ENCODE results near the gene LRRN4. TPM values are rescaled to one million over a fixed set of nuclear protein-coding genes. Genes with fewer than 3 reads are reported as not detected.

LRRN4 gene
- polyA plus RNA-seq, 4 donors = 0.06 to 0.15 TPM; not detected in 2

- H3K4me1 ChIP-seq (ENCODE audit: control insufficient read depth in 3 of 3, insufficient read depth in 2 of 3, low read depth in 1 of 3, low read length in 2 of 3) = no peaks in the 10 kb centered on the region
- 92 to 96% (median 94%) methylated on average over 7 of the region's 7 CpGs for WGBS, 3 donors
- no peak overlapping the region for H3K27ac ChIP-seq (ENCODE audit: low read depth in 1 of 3, low read length in 2 of 3)
- H3K36me3 ChIP-seq (ENCODE audit: control insufficient read depth in 3 of 3, insufficient read depth in 2 of 3, low read depth in 1 of 3, low read length in 3 of 3) = peaks cover 0 to 22% (median 16%) of the 10 kb centered on the region in 3 donors
- H3K9me3 ChIP-seq (ENCODE audit: control insufficient read depth in 2 of 2, insufficient read depth in 1 of 2, low read depth in 1 of 2, low read length in 1 of 2) = peaks cover 0 to 3% of the 10 kb centered on the region in 2 donors
- DNase-seq (no peak), FAIRE-seq (no peak)
- no peaks in the 10 kb centered on the region for H3K27me3 ChIP-seq (ENCODE audit: control insufficient read depth in 3 of 3, insufficient read depth in 3 of 3, low read length in 3 of 3)
- H3K4me3 ChIP-seq (ENCODE audit: low read depth in 1 of 3, low read length in 3 of 3) = no peak overlapping the region
Observed at GRCh38 chr20:6017880-6018279, 36.0 kb downstream of the LRRN4 start.

GRCh38 chr20:6017467-6017866, 36.4 kb downstream of the LRRN4 start:
- Histone ChIP-seq H3K27ac (ENCODE audit: low read depth in 1 of 3, low read length in 2 of 3) (no peak overlapping the region), H3K4me3 (ENCODE audit: low read depth in 1 of 3, low read length in 3 of 3) (no peak overlapping the region), H3K4me1 (ENCODE audit: control insufficient read depth in 3 of 3, insufficient read depth in 2 of 3, low read depth in 1 of 3, low read length in 2 of 3) (peaks cover 0 to 3% (median 0%) of the 10 kb centered on the region in 3 donors), H3K9me3 (ENCODE audit: control insufficient read depth in 2 of 2, insufficient read depth in 1 of 2, low read depth in 1 of 2, low read length in 1 of 2) (peaks cover 0 to 3% of the 10 kb centered on the region in 2 donors), H3K36me3 (ENCODE audit: control insufficient read depth in 3 of 3, insufficient read depth in 2 of 3, low read depth in 1 of 3, low read length in 3 of 3) (peaks cover 0 to 24% (median 20%) of the 10 kb centered on the region in 3 donors), H3K27me3 (ENCODE audit: control insufficient read depth in 3 of 3, insufficient read depth in 3 of 3, low read length in 3 of 3) (no peaks in the 10 kb centered on the region)
- DNase-seq (no peak), FAIRE-seq (no peak)

- 87 to 89% (median 88%) methylated on average over 4 of the region's 4 CpGs for WGBS, 3 donors
- Histone ChIP-seq H3K9me3 (ENCODE audit: control insufficient read depth in 2 of 2, insufficient read depth in 1 of 2, low read depth in 1 of 2, low read length in 1 of 2) (no peaks in the 10 kb centered on the region), H3K27ac (ENCODE audit: low read depth in 1 of 3, low read length in 2 of 3) (no peak overlapping the region), H3K4me1 (ENCODE audit: control insufficient read depth in 3 of 3, insufficient read depth in 2 of 3, low read depth in 1 of 3, low read length in 2 of 3) (peaks cover 0 to 3% (median 0%) of the 10 kb centered on the region in 3 donors), H3K27me3 (ENCODE audit: control insufficient read depth in 3 of 3, insufficient read depth in 3 of 3, low read length in 3 of 3) (no peaks in the 10 kb centered on the region), H3K36me3 (ENCODE audit: control insufficient read depth in 3 of 3, insufficient read depth in 2 of 3, low read depth in 1 of 3, low read length in 3 of 3) (peaks cover 3 to 29% (median 24%) of the 10 kb centered on the region in 3 donors), H3K4me3 (ENCODE audit: low read depth in 1 of 3, low read length in 3 of 3) (no peak overlapping the region)
- DNase-seq (no peak), FAIRE-seq (no peak)
Observed at GRCh38 chr20:6014957-6015356, 38.9 kb downstream of the LRRN4 start.

- Histone ChIP-seq H3K4me1 (ENCODE audit: control insufficient read depth in 3 of 3, insufficient read depth in 2 of 3, low read depth in 1 of 3, low read length in 2 of 3) (peaks cover 0 to 3% (median 0%) of the 10 kb centered on the region in 3 donors), H3K27me3 (ENCODE audit: control insufficient read depth in 3 of 3, insufficient read depth in 3 of 3, low read length in 3 of 3) (no peaks in the 10 kb centered on the region), H3K9me3 (ENCODE audit: control insufficient read depth in 2 of 2, insufficient read depth in 1 of 2, low read depth in 1 of 2, low read length in 1 of 2) (no peaks in the 10 kb centered on the region), H3K27ac (ENCODE audit: low read depth in 1 of 3, low read length in 2 of 3) (no peak overlapping the region), H3K36me3 (ENCODE audit: control insufficient read depth in 3 of 3, insufficient read depth in 2 of 3, low read depth in 1 of 3, low read length in 3 of 3) (peaks cover 3 to 29% (median 24%) of the 10 kb centered on the region in 3 donors), H3K4me3 (ENCODE audit: low read depth in 1 of 3, low read length in 3 of 3) (no peak overlapping the region)
- DNase-seq (no peak), FAIRE-seq (no peak)
- 80 to 85% (median 82%) methylated on average over 3 of the region's 3 CpGs for WGBS, 3 donors
Observed at GRCh38 chr20:6014017-6014416, 39.8 kb downstream of the LRRN4 start.

GRCh38 chr20:6012179-6012578, 41.7 kb downstream of the LRRN4 start:
- no peak for DNase-seq
- H3K36me3 ChIP-seq (ENCODE audit: control insufficient read depth in 3 of 3, insufficient read depth in 2 of 3, low read depth in 1 of 3, low read length in 3 of 3) = peaks cover 3 to 25% (median 24%) of the 10 kb centered on the region in 3 donors
- no peaks in the 10 kb centered on the region for H3K9me3 ChIP-seq (ENCODE audit: control insufficient read depth in 2 of 2, insufficient read depth in 1 of 2, low read depth in 1 of 2, low read length in 1 of 2)
- no peaks in the 10 kb centered on the region for H3K27me3 ChIP-seq (ENCODE audit: control insufficient read depth in 3 of 3, insufficient read depth in 3 of 3, low read length in 3 of 3)
- no peak for FAIRE-seq
- H3K27ac ChIP-seq (ENCODE audit: low read depth in 1 of 3, low read length in 2 of 3) = no peak overlapping the region
- H3K4me1 ChIP-seq (ENCODE audit: control insufficient read depth in 3 of 3, insufficient read depth in 2 of 3, low read depth in 1 of 3, low read length in 2 of 3) = peaks cover 0 to 12% (median 2%) of the 10 kb centered on the region in 3 donors
- WGBS, 3 donors = 94 to 97% (median 96%) methylated on average over 5 of the region's 5 CpGs
- no peak overlapping the region for H3K4me3 ChIP-seq (ENCODE audit: low read depth in 1 of 3, low read length in 3 of 3)

GRCh38 chr20:6008254-6008653, 45.6 kb downstream of the LRRN4 start:
- Histone ChIP-seq H3K9me3 (ENCODE audit: control insufficient read depth in 2 of 2, insufficient read depth in 1 of 2, low read depth in 1 of 2, low read length in 1 of 2) (no peaks in the 10 kb centered on the region), H3K4me1 (ENCODE audit: control insufficient read depth in 3 of 3, insufficient read depth in 2 of 3, low read depth in 1 of 3, low read length in 2 of 3) (peaks cover 0 to 12% (median 4%) of the 10 kb centered on the region in 3 donors), H3K27ac (ENCODE audit: low read depth in 1 of 3, low read length in 2 of 3) (peak overlapping the region; percentile 32 to 39 (median 34)), H3K4me3 (ENCODE audit: low read depth in 1 of 3, low read length in 3 of 3) (peak overlapping the region in 2 of 3 donors; percentile 27 to 99), H3K27me3 (ENCODE audit: control insufficient read depth in 3 of 3, insufficient read depth in 3 of 3, low read length in 3 of 3) (no peaks in the 10 kb centered on the region), H3K36me3 (ENCODE audit: control insufficient read depth in 3 of 3, insufficient read depth in 2 of 3, low read depth in 1 of 3, low read length in 3 of 3) (peaks cover 3 to 19% (median 11%) of the 10 kb centered on the region in 3 donors)
- peak; percentile 41 to 57 for DNase-seq
- FAIRE-seq = peak; percentile 19
- 14 to 40% (median 33%) methylated on average over 5 of the region's 5 CpGs for WGBS, 3 donors

- 7 to 30% (median 25%) methylated on average over 3 of the region's 3 CpGs for WGBS, 3 donors
- H3K4me1 ChIP-seq (ENCODE audit: control insufficient read depth in 3 of 3, insufficient read depth in 2 of 3, low read depth in 1 of 3, low read length in 2 of 3) = peaks cover 0 to 10% (median 4%) of the 10 kb centered on the region in 3 donors
- DNase-seq (peak; percentile 55 to 80), FAIRE-seq (peak; percentile 93)
- H3K36me3 ChIP-seq (ENCODE audit: control insufficient read depth in 3 of 3, insufficient read depth in 2 of 3, low read depth in 1 of 3, low read length in 3 of 3) = peaks cover 3 to 14% (median 7%) of the 10 kb centered on the region in 3 donors
- H3K27me3 ChIP-seq (ENCODE audit: control insufficient read depth in 3 of 3, insufficient read depth in 3 of 3, low read length in 3 of 3) = no peaks in the 10 kb centered on the region
- H3K4me3 ChIP-seq (ENCODE audit: low read depth in 1 of 3, low read length in 3 of 3) = peak overlapping the region in 2 of 3 donors; percentile 71 to 99
- no peaks in the 10 kb centered on the region for H3K9me3 ChIP-seq (ENCODE audit: control insufficient read depth in 2 of 2, insufficient read depth in 1 of 2, low read depth in 1 of 2, low read length in 1 of 2)
- peak overlapping the region in 2 of 3 donors; percentile 32 to 79 for H3K27ac ChIP-seq (ENCODE audit: low read depth in 1 of 3, low read length in 2 of 3)
Observed at GRCh38 chr20:6007529-6008103, 46.2 kb downstream of the LRRN4 start.

- no peak for FAIRE-seq
- DNase-seq = peak; percentile 44 to 47
- H3K4me3 ChIP-seq (ENCODE audit: low read depth in 1 of 3, low read length in 3 of 3) = peak overlapping the region in 2 of 3 donors; percentile 71 to 99
- no peaks in the 10 kb centered on the region for H3K27me3 ChIP-seq (ENCODE audit: control insufficient read depth in 3 of 3, insufficient read depth in 3 of 3, low read length in 3 of 3)
- no peaks in the 10 kb centered on the region for H3K9me3 ChIP-seq (ENCODE audit: control insufficient read depth in 2 of 2, insufficient read depth in 1 of 2, low read depth in 1 of 2, low read length in 1 of 2)
- H3K27ac ChIP-seq (ENCODE audit: low read depth in 1 of 3, low read length in 2 of 3) = peak overlapping the region in 2 of 3 donors; percentile 41 to 79
- peaks cover 3 to 12% (median 4%) of the 10 kb centered on the region in 3 donors for H3K36me3 ChIP-seq (ENCODE audit: control insufficient read depth in 3 of 3, insufficient read depth in 2 of 3, low read depth in 1 of 3, low read length in 3 of 3)
- WGBS, 3 donors = 3 to 15% (median 6%) methylated on average over 4 of the region's 4 CpGs
- peaks cover 0 to 9% (median 4%) of the 10 kb centered on the region in 3 donors for H3K4me1 ChIP-seq (ENCODE audit: control insufficient read depth in 3 of 3, insufficient read depth in 2 of 3, low read depth in 1 of 3, low read length in 2 of 3)
Observed at GRCh38 chr20:6007094-6007528, 46.7 kb downstream of the LRRN4 start.

All from small intestine (tissue), 7 donors.